Body of pancreas (tissue), 4 donors: ENCODE data around the gene AVL9.

Experiments used
- POLR2A ChIP-seq, 3 donors: fragments of 450-650 bp; IDR thresholded peaks; one replicate each; pipeline ENCODE4 v1.6.1; 2016; ENCODE audit warnings: antibody characterized with exemption in 3 of 3, mild to moderate bottlenecking in 2 of 3
- TF ChIP-seq, protein P1 (sequence below), 7 experiments: fragments of 450-650 bp in 4 of 7; fragments of 200-600 bp in 3 of 7; sonication (generic) in 3 of 7; IDR thresholded peaks; one replicate each; pipeline ENCODE4 v1.5.1; 2016 to 2019; ENCODE audit warnings: antibody characterized with exemption in 7 of 7

- TF ChIP-seq POLR2A (IDR thresholded peaks at IDR 0.05): no peak
- TF ChIP-seq, protein P1, sequence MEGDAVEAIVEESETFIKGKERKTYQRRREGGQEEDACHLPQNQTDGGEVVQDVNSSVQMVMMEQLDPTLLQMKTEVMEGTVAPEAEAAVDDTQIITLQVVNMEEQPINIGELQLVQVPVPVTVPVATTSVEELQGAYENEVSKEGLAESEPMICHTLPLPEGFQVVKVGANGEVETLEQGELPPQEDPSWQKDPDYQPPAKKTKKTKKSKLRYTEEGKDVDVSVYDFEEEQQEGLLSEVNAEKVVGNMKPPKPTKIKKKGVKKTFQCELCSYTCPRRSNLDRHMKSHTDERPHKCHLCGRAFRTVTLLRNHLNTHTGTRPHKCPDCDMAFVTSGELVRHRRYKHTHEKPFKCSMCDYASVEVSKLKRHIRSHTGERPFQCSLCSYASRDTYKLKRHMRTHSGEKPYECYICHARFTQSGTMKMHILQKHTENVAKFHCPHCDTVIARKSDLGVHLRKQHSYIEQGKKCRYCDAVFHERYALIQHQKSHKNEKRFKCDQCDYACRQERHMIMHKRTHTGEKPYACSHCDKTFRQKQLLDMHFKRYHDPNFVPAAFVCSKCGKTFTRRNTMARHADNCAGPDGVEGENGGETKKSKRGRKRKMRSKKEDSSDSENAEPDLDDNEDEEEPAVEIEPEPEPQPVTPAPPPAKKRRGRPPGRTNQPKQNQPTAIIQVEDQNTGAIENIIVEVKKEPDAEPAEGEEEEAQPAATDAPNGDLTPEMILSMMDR (IDR thresholded peaks at IDR 0.05): no peak
These were observed 135.7 kb downstream of the AVL9 start for GRCh38 chr7:32631021-32631420.
